ENCODE data around the gene SLC26A11.

SLC26A11 gene

DNA sequence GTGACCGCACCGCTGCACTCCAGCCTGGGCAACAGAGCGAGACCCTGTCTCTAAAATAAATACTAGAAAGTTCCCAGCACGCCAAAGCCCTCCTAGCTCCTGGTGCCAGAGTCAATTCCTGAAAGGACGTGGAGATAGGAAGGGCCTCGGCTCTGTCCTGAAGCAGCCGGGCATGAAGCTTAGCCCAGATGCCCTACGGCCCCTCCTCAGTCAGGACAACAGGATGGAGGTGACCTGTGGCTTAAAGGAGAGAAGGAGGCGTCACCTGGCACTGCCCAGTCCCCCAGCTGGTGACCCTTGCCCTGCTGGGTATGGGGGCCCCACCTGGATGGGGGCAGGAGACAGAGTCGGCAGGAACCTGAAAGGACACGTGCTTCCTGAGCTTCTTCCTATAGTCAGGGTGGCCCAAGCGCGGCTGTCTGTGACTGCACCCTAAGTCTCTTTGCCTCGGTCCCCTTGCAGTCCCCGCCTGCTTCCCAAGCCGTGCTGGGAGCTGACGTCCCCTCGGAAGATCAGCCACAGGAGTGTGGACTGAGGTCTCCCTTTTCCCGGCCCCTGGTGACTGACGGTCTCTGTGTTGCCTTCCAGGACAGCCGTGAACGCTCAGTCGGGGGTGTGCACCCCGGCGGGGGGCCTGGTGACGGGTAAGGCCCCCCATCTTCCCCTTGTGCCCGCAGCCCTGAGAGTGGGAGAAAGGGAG is 25.5 kb downstream of the SLC26A11 start:
- H3K4me3 ChIP-seq (ENCODE audit: low read length), result no peak overlapping the region
- peaks cover 2% of the 10 kb centered on the region for H3K9me3 ChIP-seq (ENCODE audit: low read length)
- H3K4me1 ChIP-seq (ENCODE audit: insufficient read depth, low read length), result no peaks in the 10 kb centered on the region
- peaks cover 38% of the 10 kb centered on the region for H3K36me3 ChIP-seq (ENCODE audit: insufficient read depth, low read length)
- no peak overlapping the region for H2AFZ ChIP-seq (ENCODE audit: low read depth, low read length)
- H3K27me3 ChIP-seq (ENCODE audit: insufficient read depth, low read length), result no peaks in the 10 kb centered on the region

DNA sequence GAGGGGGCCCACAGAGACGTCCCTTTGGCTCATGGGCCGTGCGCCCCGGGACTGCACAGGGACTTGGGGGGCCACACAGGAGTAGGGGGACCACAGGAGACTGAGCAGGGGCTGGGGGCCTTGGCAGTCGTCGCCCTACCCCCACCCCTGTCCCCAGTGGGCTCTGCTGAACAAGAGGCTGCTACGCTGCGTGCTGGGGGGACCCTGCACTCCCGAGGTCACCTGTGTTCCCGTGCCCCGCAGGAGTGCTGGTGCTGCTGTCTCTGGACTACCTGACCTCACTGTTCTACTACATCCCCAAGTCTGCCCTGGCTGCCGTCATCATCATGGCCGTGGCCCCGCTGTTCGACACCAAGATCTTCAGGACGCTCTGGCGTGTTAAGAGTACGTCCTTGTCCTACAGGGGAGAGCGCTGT is 26.0 kb downstream of the SLC26A11 start:
- Histone ChIP-seq H3K9me3 (ENCODE audit: low read length) (peaks cover 2% of the 10 kb centered on the region), H3K4me1 (ENCODE audit: insufficient read depth, low read length) (no peaks in the 10 kb centered on the region), H3K4me3 (ENCODE audit: low read length) (no peak overlapping the region), H3K27me3 (ENCODE audit: insufficient read depth, low read length) (no peaks in the 10 kb centered on the region), H3K36me3 (ENCODE audit: insufficient read depth, low read length) (peaks cover 34% of the 10 kb centered on the region), H2AFZ (ENCODE audit: low read depth, low read length) (no peak overlapping the region)

DNA sequence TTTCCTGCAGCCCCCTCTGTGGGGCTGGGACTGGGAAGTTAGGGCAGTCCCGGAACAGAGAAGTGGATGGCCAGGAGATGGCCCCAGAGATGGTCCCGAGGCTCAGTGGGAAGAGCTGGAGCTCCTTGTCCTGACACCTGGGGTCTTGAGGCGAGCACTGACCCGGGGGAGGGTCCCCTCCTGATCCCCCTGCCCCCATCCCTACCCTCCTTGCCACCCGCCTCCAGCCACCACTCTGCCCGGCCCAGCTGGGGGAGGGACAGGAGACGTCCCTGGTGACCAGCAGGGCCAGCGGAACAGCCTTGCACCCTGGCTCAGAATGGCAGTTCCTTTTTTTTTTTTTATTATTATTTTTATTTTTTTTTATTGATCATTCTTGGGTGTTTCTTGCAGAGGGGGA is 26.5 kb downstream of the SLC26A11 start:
- Histone ChIP-seq H3K27me3 (ENCODE audit: insufficient read depth, low read length) (no peaks in the 10 kb centered on the region), H3K36me3 (ENCODE audit: insufficient read depth, low read length) (peaks cover 30% of the 10 kb centered on the region), H3K4me1 (ENCODE audit: insufficient read depth, low read length) (no peaks in the 10 kb centered on the region), H3K4me3 (ENCODE audit: low read length) (no peak overlapping the region), H3K9me3 (ENCODE audit: low read length) (peaks cover 2% of the 10 kb centered on the region), H2AFZ (ENCODE audit: low read depth, low read length) (no peak overlapping the region)

DNA sequence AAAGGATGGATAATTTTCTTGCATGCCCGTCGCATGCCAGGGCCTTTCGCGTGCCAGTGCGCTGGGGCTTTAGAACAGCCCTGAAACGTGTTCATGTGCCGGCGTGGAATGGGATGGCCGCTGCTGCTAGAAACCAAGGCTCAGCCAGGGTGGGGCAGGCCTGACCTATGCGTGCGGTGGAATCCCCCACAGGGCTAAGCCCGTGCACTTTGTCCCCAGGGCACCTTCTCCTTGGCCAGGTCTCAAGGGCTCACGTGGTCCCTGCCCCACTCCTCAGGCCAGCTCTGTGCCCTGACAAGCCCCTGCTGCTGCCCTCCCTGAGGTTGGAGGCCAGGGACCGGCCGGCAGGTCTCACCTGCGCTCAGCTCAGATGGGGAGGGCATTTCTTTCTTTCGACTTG is 27.3 kb downstream of the SLC26A11 start:
- Histone ChIP-seq H3K4me1 (ENCODE audit: insufficient read depth, low read length) (no peaks in the 10 kb centered on the region), H3K4me3 (ENCODE audit: low read length) (no peak overlapping the region), H2AFZ (ENCODE audit: low read depth, low read length) (no peak overlapping the region), H3K36me3 (ENCODE audit: insufficient read depth, low read length) (peaks cover 23% of the 10 kb centered on the region), H3K9me3 (ENCODE audit: low read length) (no peaks in the 10 kb centered on the region), H3K27me3 (ENCODE audit: insufficient read depth, low read length) (no peaks in the 10 kb centered on the region)

DNA sequence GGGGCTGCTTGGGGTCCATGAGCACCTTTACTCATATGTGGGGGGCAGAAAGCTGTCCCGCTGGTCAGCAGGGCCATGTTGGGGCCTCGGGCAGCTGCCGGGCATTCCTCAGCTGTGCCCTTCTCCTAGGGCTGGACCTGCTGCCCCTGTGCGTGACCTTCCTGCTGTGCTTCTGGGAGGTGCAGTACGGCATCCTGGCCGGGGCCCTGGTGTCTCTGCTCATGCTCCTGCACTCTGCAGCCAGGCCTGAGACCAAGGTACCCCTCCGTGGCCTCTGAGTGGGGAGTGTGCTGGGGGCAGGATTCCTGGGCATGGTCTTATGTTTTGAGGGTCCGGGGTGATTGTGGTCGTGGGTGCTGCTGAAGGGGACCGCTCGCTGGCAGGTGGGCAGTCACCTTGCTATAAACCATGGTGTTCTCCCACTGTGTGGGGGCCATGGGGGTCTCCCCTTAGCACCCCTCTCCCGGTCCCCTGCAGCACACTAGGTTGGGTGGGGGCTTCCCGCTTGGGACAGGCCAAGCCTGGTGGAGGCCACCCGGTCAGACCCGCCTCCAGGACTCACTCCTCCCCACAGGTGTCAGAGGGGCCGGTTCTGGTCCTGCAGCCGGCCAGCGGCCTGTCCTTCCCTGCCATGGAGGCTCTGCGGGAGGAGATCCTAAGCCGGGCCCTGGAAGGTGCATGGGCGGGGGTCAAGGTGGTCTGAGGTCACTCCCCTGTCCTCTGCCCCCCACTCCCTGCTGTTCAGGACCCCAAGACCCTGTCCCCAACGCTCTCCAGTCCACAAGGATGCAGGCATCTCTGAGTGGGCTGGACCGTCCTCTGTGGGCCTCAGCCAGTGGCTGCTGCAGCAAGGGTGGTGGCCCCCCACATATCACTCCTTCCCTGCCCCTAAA is 28.0 kb downstream of the SLC26A11 start:
- H2AFZ ChIP-seq (ENCODE audit: low read depth, low read length), result no peak overlapping the region
- H3K4me3 ChIP-seq (ENCODE audit: low read length), result no peak overlapping the region
- no peaks in the 10 kb centered on the region for H3K4me1 ChIP-seq (ENCODE audit: insufficient read depth, low read length)
- no peaks in the 10 kb centered on the region for H3K9me3 ChIP-seq (ENCODE audit: low read length)
- no peaks in the 10 kb centered on the region for H3K27me3 ChIP-seq (ENCODE audit: insufficient read depth, low read length)
- peaks cover 20% of the 10 kb centered on the region for H3K36me3 ChIP-seq (ENCODE audit: insufficient read depth, low read length)

DNA sequence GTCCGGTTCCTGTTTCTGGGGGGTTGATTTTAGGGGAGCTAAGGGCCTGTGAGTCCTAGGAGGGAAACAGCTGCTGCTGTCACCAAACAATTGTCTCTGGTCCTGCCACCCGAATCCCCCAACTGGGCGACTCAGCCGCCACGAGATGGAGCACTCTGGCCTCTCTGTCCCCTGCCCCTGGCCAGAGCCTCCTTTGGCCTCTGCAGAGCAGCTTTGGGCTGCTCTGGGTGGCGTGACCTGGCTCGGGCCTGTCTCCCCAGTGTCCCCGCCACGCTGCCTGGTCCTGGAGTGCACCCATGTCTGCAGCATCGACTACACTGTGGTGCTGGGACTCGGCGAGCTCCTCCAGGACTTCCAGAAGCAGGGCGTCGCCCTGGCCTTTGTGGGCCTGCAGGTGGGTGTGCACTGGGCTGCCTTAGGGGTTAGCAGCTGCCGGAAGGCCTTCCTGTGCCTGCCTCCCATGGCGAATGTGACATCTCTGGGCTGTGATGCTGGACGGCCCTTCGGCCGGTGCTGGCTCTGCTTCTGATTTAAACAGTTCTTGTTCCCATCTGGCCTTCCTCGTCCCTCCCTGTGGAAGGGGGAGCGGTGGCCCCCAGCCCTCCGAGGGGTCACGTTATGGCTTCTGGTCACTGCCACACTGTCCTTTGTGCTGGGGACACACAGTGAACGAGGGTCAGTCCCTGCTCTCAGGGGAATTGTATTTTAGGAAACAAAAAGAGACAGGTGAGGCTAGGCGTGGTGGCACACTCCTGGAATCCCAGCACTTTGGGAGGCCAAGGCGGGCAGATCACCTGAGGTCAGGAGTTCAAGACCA is 28.9 kb downstream of the SLC26A11 start:
- Histone ChIP-seq H3K4me3 (ENCODE audit: low read length) (no peak overlapping the region), H3K4me1 (ENCODE audit: insufficient read depth, low read length) (no peaks in the 10 kb centered on the region), H3K9me3 (ENCODE audit: low read length) (no peaks in the 10 kb centered on the region), H2AFZ (ENCODE audit: low read depth, low read length) (no peak overlapping the region), H3K27me3 (ENCODE audit: insufficient read depth, low read length) (no peaks in the 10 kb centered on the region), H3K36me3 (ENCODE audit: insufficient read depth, low read length) (peaks cover 16% of the 10 kb centered on the region)

DNA sequence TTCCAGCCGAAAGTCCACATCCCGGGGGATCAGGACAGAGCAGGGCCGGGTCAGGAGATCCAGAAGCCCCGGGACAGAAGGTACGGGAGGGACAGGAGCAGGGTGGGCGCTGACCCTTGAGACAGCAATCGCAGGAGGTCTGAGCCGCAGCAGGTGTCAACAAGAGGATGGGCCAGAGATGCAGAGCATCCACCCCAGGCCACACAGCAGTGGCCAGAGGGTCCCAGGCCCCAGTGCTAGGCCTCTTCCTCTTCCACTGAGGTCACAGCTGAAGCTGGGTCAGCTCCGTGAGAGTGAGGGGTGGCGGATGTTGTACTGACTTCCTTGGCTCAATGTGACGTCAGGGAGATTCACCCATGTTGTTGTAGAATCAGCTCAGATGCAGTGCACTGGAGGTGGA is 31.7 kb downstream of the SLC26A11 start:
- Histone ChIP-seq H2AFZ (ENCODE audit: low read depth, low read length) (no peak overlapping the region), H3K4me1 (ENCODE audit: insufficient read depth, low read length) (no peaks in the 10 kb centered on the region), H3K36me3 (ENCODE audit: insufficient read depth, low read length) (peaks cover 5% of the 10 kb centered on the region), H3K4me3 (ENCODE audit: low read length) (no peak overlapping the region), H3K27me3 (ENCODE audit: insufficient read depth, low read length) (no peaks in the 10 kb centered on the region), H3K9me3 (ENCODE audit: low read length) (no peaks in the 10 kb centered on the region)

DNA sequence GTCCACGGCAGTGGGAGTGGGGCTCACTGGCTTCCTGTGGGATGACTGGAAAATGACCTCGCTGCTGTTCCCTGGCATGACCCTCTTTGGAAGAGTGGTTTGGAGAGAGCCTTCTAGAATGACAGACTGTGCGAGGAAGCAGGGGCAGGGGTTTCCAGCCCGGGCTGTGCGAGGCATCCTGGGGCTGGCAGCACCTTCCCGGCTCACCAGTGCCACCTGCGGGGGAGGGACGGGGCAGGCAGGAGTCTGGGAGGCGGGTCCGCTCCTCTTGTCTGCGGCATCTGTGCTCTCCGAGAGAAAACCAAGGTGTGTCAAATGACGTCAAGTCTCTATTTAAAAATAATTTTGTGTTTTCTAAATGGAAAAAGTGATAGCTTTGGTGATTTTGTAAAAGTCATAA is 32.6 kb downstream of the SLC26A11 start:
- Histone ChIP-seq H3K27me3 (ENCODE audit: insufficient read depth, low read length) (no peaks in the 10 kb centered on the region), H3K4me3 (ENCODE audit: low read length) (no peak overlapping the region), H3K9me3 (ENCODE audit: low read length) (no peaks in the 10 kb centered on the region), H3K4me1 (ENCODE audit: insufficient read depth, low read length) (no peaks in the 10 kb centered on the region), H2AFZ (ENCODE audit: low read depth, low read length) (no peak overlapping the region), H3K36me3 (ENCODE audit: insufficient read depth, low read length) (no peaks in the 10 kb centered on the region)

DNA sequence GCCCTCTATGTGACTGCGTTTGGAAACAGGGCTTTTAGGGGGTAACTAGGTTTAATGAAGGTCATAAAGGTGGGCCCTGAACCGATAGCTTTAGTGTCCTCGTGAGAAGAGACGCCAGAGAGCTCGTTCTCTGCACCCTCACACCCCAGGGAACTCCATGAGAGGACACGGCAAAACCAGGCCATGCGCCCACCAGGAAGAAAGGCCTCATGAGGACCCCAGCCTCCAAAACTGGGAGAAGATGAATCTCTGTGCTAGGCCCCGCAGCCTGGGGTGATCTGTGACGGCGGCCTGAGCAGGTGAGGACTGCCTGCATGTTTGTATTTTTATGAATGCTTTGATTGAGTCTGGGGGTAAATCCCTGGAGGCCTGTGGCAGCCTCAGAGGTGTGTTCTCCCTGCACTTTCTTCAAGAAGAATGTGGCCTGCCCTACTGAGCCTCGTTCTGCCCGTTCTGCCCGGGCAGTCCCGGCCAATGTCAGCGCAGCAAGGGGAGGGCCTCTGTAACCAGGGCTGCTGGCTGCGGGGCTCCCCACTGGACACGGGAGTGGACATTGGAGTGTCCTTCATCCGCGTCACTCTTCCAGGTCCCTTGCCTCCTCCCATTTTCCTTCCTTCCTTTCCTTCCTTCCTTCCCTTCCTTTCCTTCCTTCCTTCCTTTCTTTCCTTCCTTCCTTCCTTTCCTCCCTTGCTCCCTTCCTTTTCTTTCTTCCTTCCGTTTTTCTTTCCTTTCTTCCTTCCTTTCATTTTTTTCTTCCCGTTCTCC is 33.6 kb downstream of the SLC26A11 start:
- Histone ChIP-seq H3K27me3 (ENCODE audit: insufficient read depth, low read length) (no peaks in the 10 kb centered on the region), H3K4me3 (ENCODE audit: low read length) (no peak overlapping the region), H3K9me3 (ENCODE audit: low read length) (no peaks in the 10 kb centered on the region), H2AFZ (ENCODE audit: low read depth, low read length) (no peak overlapping the region), H3K36me3 (ENCODE audit: insufficient read depth, low read length) (no peaks in the 10 kb centered on the region), H3K4me1 (ENCODE audit: insufficient read depth, low read length) (no peaks in the 10 kb centered on the region)

DNA sequence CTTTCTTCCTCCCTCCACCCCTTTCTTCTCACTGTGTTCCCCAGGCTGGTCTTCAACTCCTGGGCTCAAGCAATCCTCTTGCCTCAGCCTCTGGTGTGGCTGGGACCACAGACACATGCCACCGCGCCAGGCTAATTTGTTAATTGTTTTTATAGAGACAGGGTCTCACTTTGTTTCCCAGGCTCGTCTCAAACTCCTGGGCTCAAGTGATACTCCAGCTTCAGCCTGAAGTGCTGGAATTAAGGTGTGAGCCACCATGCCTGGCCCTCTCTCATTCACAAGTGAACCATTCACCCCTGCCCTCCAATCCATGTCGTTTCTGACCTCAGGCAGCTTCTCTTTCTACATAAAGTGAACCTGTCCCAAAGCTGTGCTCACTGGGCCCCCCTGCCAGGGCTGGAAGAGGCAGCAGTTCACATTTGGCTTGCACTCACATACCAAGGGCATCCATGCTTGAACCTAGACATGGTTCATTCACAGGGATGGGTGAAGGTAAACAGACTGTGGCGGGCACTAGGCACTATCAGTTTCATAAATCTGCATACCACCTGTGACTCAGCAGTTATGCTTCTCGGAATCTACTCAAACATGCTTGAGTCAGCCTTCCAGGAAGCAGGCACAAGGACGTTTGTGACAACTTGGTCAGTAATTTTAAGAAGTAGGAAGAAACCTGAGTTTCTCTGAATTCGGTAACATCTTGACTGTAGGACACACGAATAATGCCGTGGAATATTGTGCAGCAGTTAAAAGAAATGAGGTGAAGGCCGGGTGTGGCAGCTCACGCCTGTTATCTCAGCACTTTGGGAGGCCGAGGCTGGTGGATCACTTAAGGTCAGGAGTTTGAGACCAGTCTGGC is 34.4 kb downstream of the SLC26A11 start:
- H2AFZ ChIP-seq (ENCODE audit: low read depth, low read length), result no peak overlapping the region
- H3K36me3 ChIP-seq (ENCODE audit: insufficient read depth, low read length), result no peaks in the 10 kb centered on the region
- H3K4me1 ChIP-seq (ENCODE audit: insufficient read depth, low read length), result no peaks in the 10 kb centered on the region
- no peaks in the 10 kb centered on the region for H3K27me3 ChIP-seq (ENCODE audit: insufficient read depth, low read length)
- no peak overlapping the region for H3K4me3 ChIP-seq (ENCODE audit: low read length)
- H3K9me3 ChIP-seq (ENCODE audit: low read length), result no peaks in the 10 kb centered on the region

DNA sequence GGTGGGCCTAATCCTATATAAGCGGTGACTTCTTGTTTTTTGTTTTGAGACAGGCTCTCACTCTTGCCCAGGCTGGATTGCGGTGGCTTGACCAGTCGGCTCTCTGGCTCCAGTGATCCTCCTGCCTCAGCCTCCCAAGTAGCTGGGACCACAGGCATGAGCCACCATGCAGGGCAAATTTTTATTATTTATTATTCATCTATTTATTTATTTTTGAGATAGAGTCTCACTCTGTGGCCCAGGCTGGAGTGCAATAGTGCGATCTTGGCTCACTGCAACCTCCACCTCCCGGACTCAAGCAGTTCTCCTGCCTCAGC is 35.8 kb downstream of the SLC26A11 start:
- Histone ChIP-seq H3K4me3 (ENCODE audit: low read length) (no peak overlapping the region), H3K27me3 (ENCODE audit: insufficient read depth, low read length) (no peaks in the 10 kb centered on the region), H3K4me1 (ENCODE audit: insufficient read depth, low read length) (no peaks in the 10 kb centered on the region), H3K36me3 (ENCODE audit: insufficient read depth, low read length) (no peaks in the 10 kb centered on the region), H3K9me3 (ENCODE audit: low read length) (no peaks in the 10 kb centered on the region), H2AFZ (ENCODE audit: low read depth, low read length) (no peak overlapping the region)

DNA sequence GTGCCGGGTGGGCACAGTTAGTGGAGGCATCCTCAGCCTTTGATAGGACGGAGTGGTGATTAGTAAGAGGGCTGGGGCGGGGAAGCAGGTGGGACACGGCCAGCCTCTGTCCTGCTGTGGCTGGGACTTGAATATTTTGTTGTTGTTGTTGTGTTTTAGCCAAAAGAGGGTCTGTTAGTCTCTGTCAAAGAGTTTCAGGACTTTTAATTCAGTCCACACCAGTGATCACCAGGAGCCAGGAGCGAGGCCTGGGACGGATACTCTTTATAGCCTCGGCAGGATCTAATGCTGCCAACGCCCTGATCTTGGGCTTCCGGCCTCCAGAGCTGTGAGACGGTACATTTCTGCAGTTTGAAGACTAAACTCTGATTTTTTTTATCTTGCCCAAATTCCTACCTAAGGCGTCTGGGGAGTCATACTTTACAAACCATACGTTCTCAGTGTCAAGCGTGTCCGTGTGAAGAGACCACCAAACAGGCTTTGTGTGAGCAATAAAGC is 37.5 kb downstream of the SLC26A11 start:
- H3K4me3 ChIP-seq (ENCODE audit: low read length), result no peak overlapping the region
- H3K36me3 ChIP-seq (ENCODE audit: insufficient read depth, low read length), result no peaks in the 10 kb centered on the region
- no peaks in the 10 kb centered on the region for H3K9me3 ChIP-seq (ENCODE audit: low read length)
- no peaks in the 10 kb centered on the region for H3K27me3 ChIP-seq (ENCODE audit: insufficient read depth, low read length)
- peaks cover 16% of the 10 kb centered on the region for H3K4me1 ChIP-seq (ENCODE audit: insufficient read depth, low read length)
- no peak overlapping the region for H2AFZ ChIP-seq (ENCODE audit: low read depth, low read length)

All from neuron (in vitro differentiated cells).